AG09319 (cell line): ENCODE results near the gene GPS2.

Source experiments
- DNase-seq: peaks from one replicate; pipeline ENCODE4 v3.0.0-alpha.2; 2010; ENCODE audit warnings: low read depth; ENCODE audit errors: extremely low read depth
- TF ChIP-seq, protein P1 (sequence below): IDR thresholded peaks from 2 replicates; pipeline ENCODE4 v1.5.1; 2011; ENCODE audit warnings: low read depth, mild to moderate bottlenecking, inconsistent platforms, low read length, moderate library complexity

GPS2 gene, protein sequence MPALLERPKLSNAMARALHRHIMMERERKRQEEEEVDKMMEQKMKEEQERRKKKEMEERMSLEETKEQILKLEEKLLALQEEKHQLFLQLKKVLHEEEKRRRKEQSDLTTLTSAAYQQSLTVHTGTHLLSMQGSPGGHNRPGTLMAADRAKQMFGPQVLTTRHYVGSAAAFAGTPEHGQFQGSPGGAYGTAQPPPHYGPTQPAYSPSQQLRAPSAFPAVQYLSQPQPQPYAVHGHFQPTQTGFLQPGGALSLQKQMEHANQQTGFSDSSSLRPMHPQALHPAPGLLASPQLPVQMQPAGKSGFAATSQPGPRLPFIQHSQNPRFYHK

DNA sequence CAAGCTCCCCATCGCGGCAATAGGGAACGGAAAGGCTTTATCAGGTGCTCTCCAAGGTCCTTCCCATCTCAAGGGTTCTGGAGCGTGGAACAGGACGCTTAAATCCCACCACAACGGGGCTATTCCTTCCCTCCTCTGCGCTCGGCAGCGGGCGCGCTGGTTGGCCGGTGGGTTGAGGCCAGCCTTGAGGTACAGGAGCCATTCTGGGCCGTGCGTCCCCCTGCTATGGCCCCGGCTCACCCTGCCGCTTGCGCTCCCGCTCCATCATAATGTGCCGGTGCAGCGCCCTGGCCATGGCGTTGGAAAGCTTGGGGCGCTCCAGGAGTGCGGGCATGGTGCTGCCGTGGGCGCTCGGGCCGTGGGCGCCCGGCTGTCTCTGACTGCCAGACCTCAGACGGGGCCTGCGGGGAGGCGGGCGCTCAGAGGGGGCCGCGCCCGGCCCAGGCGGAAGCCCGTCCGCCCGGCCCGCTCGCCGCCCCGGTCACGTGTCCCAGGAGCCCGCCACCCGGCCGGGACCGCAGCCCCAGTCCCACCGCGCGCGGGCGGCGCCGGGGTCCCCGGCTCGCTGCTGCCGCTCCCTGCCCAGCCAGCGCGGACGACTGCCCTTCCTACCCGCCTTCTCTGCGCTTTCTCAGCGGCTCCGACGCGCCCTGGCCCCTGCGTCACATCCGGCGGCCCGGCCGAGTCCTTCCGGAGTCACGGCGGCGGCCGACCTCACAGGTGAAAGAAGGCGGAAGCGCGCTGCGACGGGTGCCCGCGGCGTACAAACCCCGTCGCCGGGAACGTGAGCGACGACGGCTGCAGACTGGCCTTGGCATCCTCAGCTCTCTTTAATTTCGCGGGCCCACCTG, at the start of gene GPS2:
GPS2 (minus strand) TSS at position 642 of the 851 bp plus-strand sequence; CDS start at position 334, 308 bp downstream.
- TF ChIP-seq, protein P1, sequence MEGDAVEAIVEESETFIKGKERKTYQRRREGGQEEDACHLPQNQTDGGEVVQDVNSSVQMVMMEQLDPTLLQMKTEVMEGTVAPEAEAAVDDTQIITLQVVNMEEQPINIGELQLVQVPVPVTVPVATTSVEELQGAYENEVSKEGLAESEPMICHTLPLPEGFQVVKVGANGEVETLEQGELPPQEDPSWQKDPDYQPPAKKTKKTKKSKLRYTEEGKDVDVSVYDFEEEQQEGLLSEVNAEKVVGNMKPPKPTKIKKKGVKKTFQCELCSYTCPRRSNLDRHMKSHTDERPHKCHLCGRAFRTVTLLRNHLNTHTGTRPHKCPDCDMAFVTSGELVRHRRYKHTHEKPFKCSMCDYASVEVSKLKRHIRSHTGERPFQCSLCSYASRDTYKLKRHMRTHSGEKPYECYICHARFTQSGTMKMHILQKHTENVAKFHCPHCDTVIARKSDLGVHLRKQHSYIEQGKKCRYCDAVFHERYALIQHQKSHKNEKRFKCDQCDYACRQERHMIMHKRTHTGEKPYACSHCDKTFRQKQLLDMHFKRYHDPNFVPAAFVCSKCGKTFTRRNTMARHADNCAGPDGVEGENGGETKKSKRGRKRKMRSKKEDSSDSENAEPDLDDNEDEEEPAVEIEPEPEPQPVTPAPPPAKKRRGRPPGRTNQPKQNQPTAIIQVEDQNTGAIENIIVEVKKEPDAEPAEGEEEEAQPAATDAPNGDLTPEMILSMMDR, result no peak

DNA sequence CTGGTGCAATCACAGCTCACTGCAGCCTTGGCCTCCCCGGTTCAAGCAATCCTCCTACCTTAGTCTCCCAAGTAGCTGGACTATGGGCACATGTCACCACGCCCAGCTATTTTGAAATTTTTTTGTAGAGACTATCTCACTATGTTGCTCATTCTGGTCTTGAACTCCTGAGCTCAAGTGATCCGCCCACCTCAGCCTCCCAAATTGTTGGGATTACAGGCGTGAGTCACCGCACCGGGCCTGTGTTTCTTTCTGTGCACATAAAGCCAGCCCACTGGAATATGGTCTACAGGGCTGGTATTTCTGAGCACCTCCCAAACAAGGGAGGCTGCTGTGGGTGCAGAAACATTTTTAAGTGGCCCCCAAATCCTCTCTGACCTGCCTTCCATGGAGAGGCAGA, 48.2 kb upstream of the GPS2 start:
- TF ChIP-seq, protein P1, result no peak
- no peak for DNase-seq

More for the DNA sequence above, at the start of gene GPS2:
- DNase-seq, result no peak

DNA sequence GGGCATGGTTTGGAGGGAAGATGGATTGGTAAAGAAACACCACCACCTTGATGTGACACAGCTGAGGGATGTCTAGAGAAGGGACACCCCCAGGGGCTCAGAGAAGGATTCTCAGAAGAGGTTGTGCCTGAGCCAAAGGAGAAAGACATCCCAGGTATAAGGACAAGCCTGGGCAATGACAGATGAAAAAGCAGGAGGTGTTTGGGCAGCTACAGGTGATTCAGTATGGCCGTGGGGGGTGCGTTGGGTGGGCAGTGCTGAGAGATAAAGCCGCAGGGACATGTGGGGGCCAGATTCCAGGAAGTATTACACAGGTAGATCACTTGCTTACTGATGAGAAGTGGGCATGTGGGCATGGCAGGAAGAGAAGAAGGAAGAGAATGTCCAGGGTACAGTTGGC, 46.7 kb upstream of the GPS2 start:
- TF ChIP-seq, protein P1, result no peak

DNA sequence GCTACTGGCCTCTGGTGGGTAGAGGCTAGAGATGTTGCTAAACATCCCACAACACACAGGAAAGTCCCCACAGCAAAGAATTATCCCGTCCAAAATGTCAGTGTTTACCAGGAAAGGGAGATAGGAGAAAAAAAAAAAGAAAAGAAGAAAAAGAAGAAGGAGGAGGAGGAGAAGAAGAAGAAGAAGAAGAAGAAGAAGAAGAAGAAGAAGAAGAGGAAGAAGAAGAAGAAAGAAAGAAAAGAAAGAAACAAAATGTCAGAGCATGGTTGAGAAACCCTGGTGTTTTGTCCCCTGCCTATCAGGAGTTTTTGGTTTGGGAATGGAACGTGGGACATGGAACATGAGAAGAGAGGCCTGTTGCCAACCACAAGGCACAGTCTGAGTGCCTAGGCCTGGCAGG, 42.2 kb upstream of the GPS2 start:
- TF ChIP-seq, protein P1, result no peak
- DNase-seq, result no peak

More for the DNA sequence above, 46.7 kb upstream of the GPS2 start:
- no peak for DNase-seq

DNA sequence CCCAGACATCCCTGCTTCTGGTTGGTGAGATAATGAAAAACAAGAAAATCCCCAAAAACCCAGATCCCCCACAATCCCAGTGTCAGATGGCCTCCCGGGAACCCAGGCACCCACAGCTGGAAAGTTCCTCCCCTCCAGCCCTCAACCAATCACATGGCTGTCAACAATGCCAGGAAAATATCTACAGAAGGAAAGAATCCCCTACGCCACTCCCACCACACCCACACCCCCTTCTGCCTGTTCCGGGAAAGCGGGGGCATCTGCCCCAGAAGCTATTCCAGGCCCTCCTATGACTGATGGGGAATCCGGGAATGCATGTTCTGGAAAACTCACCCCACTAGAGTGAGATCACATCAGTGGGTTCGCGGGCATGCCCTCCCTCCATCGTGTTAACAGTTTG, 41.6 kb upstream of the GPS2 start:
- no peak for DNase-seq
- TF ChIP-seq, protein P1, result no peak

DNA sequence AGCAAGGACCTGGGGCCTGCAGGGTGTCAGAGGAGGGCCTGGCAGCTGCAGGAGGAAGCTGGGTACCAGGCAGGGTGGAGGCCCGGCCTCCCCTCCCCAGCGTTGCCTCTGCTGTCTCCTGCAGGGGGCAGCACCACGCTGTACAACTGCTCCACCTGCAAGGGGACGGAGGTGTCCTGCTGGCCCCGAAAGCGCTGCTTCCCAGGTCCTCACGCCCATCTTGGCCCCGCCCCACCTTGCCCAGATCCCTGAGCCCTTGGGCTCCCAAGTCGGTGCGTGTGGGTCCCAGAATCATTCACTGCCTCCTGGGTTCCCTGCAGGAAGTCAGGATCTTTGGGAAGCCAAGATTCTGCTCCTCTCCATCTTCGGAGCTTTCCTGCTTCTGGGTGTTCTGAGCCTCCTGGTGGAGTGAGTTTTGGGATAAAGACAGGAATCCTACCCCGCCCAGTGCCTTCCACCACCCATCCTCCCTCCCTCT, 41.0 kb upstream of the GPS2 start:
- no peak for DNase-seq
- TF ChIP-seq, protein P1, result peak; percentile 79

DNA sequence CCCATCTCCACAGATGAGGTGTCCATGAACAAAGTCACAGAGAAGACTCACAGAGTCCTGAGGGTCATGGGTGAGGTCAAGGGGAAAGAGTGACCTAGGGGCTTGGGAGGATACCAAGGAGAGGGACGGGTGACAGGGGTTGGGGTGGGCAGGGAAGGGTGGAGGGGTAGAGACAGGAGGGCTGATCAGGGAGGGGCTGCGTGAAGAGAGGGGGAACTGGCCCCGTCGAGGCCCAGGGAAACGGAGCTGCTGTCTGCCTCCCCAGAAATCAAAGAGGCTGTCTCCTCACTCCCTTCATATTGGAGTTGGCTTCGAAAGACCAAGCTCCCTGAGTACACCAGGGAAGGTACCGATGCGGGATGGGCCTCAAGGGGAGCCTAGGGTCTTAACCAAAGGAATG, 40.4 kb upstream of the GPS2 start:
- TF ChIP-seq, protein P1, result no peak
- DNase-seq, result no peak
